GM19239 (cell line): ENCODE measurements around the gene PIK3AP1.
"Not testable (repeated sequence)": the region's sequence is repeated elsewhere in the genome, so short reads cannot be mapped to it uniquely, and the experiment has no call there.

Experiments used
- DNase-seq: peaks from one replicate; pipeline ENCODE4 v3.0.0; 2011; ENCODE audit warnings: low spot score; ENCODE audit not compliant: insufficient read length
- FAIRE-seq: peaks from 2 replicates; lab custom pipeline; 2011; peaks lifted over from hg19 to GRCh38; lab: Jason Lieb, UNC

The PIK3AP1 gene

DNA sequence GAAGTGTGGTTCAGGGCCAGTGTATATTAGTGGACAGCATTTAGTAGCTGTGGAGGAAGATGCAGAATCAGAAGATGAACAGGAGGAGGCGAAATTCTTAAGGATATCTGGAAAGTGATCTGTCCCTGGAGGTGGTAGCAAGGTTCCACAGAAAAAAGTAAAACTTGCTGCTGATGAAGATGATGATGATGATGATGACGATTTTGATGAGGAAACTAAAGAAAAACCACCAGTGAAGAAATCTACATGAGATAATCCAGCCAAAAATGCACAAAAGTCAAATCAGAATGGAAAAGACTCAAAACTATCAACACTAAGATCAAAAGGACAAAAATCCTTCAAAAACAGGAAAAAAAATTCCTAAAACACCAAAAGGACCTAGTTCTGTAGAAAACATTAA is 159.8 kb downstream of the PIK3AP1 start:
- FAIRE-seq (no peak), DNase-seq (no peak)

DNA sequence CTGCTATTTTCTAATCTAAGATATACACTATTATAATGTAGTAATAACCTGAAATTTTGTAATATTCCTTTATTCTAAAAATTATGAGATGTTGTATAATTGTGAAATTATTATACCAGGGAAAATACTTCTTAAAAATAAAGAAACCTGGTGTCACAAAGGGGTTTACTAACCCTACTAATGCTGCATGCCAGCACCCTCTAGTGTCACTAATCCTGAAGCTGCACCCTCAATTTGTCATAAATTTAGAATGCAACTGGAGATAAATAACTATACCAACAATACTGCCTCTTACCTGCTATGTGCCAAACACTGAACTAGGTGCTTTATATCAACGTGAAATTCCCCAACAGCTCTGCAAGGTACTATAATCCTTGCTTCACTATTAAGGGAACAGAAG is 164.3 kb downstream of the PIK3AP1 start:
- FAIRE-seq = no peak
- DNase-seq = no peak

DNA sequence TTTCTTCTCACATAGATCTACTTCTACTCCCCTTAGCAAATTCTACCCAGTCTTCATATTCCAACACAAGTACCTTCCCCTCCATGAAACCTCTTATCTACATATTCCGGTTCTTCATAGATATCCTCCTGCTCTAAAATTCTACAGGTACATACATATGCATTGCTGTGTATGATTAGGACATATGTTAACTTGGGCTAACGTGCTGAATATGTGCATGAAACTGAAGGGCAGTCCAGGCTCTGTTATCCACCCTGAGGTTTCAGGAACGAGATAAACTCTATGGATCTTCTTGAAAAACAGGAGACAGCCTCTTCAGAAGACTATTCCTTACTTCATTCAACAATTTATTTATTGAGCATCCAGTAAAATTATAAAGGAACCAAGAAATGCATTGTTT is 165.0 kb downstream of the PIK3AP1 start:
- DNase-seq = no peak
- FAIRE-seq = no peak

DNA sequence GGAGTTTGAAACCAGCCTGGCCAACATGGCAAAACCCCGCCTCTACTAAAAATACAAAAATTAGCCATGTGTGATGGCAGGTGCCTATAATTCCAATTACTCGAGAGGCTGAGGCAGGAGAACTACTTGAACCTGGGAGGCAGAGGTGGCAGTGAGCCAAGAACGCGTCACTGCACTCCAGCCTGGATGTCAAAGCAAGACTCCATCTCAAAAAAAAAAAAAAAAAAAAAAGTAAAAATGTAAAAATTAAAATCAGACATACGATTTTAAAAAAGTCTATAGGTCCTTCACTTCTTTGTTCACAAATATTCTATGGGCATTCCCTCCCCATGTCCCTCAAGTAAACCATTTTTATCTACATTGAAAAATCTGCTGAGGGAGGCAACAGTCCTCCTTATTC is 171.7 kb downstream of the PIK3AP1 start:
- FAIRE-seq (no peak), DNase-seq (no peak)

DNA sequence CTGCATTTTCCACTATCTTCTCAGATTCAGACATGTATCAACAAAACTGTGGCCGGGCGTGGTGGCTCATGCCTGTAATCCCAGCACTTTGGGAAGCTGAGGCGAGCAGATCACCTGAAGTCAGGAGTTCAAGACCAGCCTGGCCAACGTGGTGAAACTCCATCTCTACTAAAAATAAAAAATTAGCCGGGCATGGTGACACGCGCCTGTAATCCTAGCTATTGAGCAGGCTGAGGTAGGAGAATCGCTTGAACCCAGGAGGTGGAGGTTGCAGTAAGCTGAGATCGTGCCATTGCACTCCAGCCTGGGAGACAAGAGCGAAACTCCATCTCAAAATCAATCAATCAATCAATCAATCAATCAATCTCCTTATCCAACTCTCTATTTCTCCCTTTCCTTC is 174.8 kb downstream of the PIK3AP1 start:
- DNase-seq, FAIRE-seq: not testable (repeated sequence)
